Measurements from ENCODE around the gene SPNS3. TPM values are rescaled to one million over a fixed set of nuclear protein-coding genes. Genes with fewer than 3 reads are reported as not detected.
A peak's percentile ranks its signal among the peaks of the same experiment; 100 is the strongest.

The SPNS3 gene
- total RNA-seq, 2 donors from 2014 or later, result 0.90 to 1.0 TPM

GRCh38 chr17:4440021-4440420, 6.3 kb downstream of the SPNS3 start:
- intact Hi-C loops (cut with DNase I), result no loop called here
- peaks cover 5% of the 10 kb centered on the region for H3K4me1 ChIP-seq
- H3K27ac ChIP-seq, result no peak overlapping the region
- no peaks in the 10 kb centered on the region for H3K27me3 ChIP-seq
- H3K9me3 ChIP-seq, result no peaks in the 10 kb centered on the region
- no peak for DNase-seq
- no peak overlapping the region for H3K4me3 ChIP-seq
- no peak for TF ChIP-seq CTCF (IDR thresholded peaks at IDR 0.05)
- H3K36me3 ChIP-seq, result no peaks in the 10 kb centered on the region
- no peak overlapping the region for H3K9ac ChIP-seq (ENCODE audit: low read depth in 2 of 2, low read length in 2 of 2)

- H3K4me1 ChIP-seq, result peaks cover 5% of the 10 kb centered on the region
- no peaks in the 10 kb centered on the region for H3K27me3 ChIP-seq
- no peaks in the 10 kb centered on the region for H3K36me3 ChIP-seq
- no peak overlapping the region for H3K9ac ChIP-seq (ENCODE audit: low read depth in 2 of 2, low read length in 2 of 2)
- TF ChIP-seq CTCF (IDR thresholded peaks at IDR 0.05), result no peak
- intact Hi-C loops (cut with DNase I), result no loop called here
- no peaks in the 10 kb centered on the region for H3K9me3 ChIP-seq
- DNase-seq, result no peak
- no peak overlapping the region for H3K4me3 ChIP-seq
- no peak overlapping the region for H3K27ac ChIP-seq
These were observed 7.2 kb downstream of the SPNS3 start for GRCh38 chr17:4440690-4441686.

GRCh38 chr17:4442582-4442981, 8.8 kb downstream of the SPNS3 start:
- peaks cover 5% of the 10 kb centered on the region for H3K4me1 ChIP-seq
- no peaks in the 10 kb centered on the region for H3K27me3 ChIP-seq
- intact Hi-C loops (cut with DNase I), result no loop called here
- H3K27ac ChIP-seq, result no peak overlapping the region
- no peak for TF ChIP-seq CTCF (IDR thresholded peaks at IDR 0.05)
- no peak overlapping the region for H3K4me3 ChIP-seq
- no peaks in the 10 kb centered on the region for H3K36me3 ChIP-seq
- H3K9me3 ChIP-seq, result no peaks in the 10 kb centered on the region
- no peak for DNase-seq
- H3K9ac ChIP-seq (ENCODE audit: low read depth in 2 of 2, low read length in 2 of 2), result no peak overlapping the region

GRCh38 chr17:4443476-4443875, 9.7 kb downstream of the SPNS3 start:
- DNase-seq, result no peak
- no peaks in the 10 kb centered on the region for H3K36me3 ChIP-seq
- H3K27ac ChIP-seq, result no peak overlapping the region
- H3K27me3 ChIP-seq, result no peaks in the 10 kb centered on the region
- no peak overlapping the region for H3K9ac ChIP-seq (ENCODE audit: low read depth in 2 of 2, low read length in 2 of 2)
- intact Hi-C loops (cut with DNase I), result no loop called here
- peaks cover 5% of the 10 kb centered on the region for H3K4me1 ChIP-seq
- no peak for TF ChIP-seq CTCF (IDR thresholded peaks at IDR 0.05)
- H3K4me3 ChIP-seq, result no peak overlapping the region
- H3K9me3 ChIP-seq, result no peaks in the 10 kb centered on the region

- intact Hi-C loops (cut with DNase I), result no loop called here
- H3K4me3 ChIP-seq, result no peak overlapping the region
- H3K9me3 ChIP-seq, result no peaks in the 10 kb centered on the region
- no peaks in the 10 kb centered on the region for H3K27me3 ChIP-seq
- peak; percentile 87 for DNase-seq
- no peaks in the 10 kb centered on the region for H3K36me3 ChIP-seq
- H3K27ac ChIP-seq, result no peak overlapping the region
- H3K9ac ChIP-seq (ENCODE audit: low read depth in 2 of 2, low read length in 2 of 2), result peak overlapping the region; percentile 35 to 38
- no peak for TF ChIP-seq CTCF (IDR thresholded peaks at IDR 0.05)
- peaks cover 5% of the 10 kb centered on the region for H3K4me1 ChIP-seq
These were observed 11.2 kb downstream of the SPNS3 start for GRCh38 chr17:4444782-4445473.
